Subcutaneous abdominal adipose tissue (tissue), 5 donors: Measurements from ENCODE around the gene PDE8A.

Experiments
- H3K27ac ChIP-seq: one replicate; pipeline ENCODE4 v1.7.0; 2013; ENCODE audit warnings: low read depth, mild to moderate bottlenecking, inconsistent platforms, low read length, moderate library complexity
- H3K27me3 ChIP-seq, 5 donors: one replicate each; pipeline ENCODE4 v1.7.0; 2013; ENCODE audit warnings: low read length in 5 of 5, inconsistent platforms in 1 of 5; ENCODE audit not compliant: control insufficient read depth in 5 of 5, insufficient read depth in 4 of 5
- H3K36me3 ChIP-seq, 5 donors: one replicate each; pipeline ENCODE4 v1.7.0; 2013; ENCODE audit warnings: low read length in 5 of 5; ENCODE audit not compliant: control insufficient read depth in 5 of 5, insufficient read depth in 5 of 5
- H3K4me1 ChIP-seq, 5 donors: one replicate each; pipeline ENCODE4 v1.7.0; 2013; ENCODE audit warnings: low read length in 5 of 5, mild to moderate bottlenecking in 3 of 5, moderate library complexity in 1 of 5; ENCODE audit not compliant: control insufficient read depth in 5 of 5, insufficient read depth in 5 of 5
- H3K4me3 ChIP-seq, 5 donors: one replicate each; pipeline ENCODE4 v1.7.0; 2013; ENCODE audit warnings: low read length in 5 of 5, low read depth in 1 of 5
- H3K9ac ChIP-seq, 5 donors: one replicate each; pipeline ENCODE4 v1.7.0; 2013; ENCODE audit warnings: low read length in 5 of 5, mild to moderate bottlenecking in 4 of 5, moderate library complexity in 3 of 5
- H3K9me3 ChIP-seq, 5 donors: one replicate each; pipeline ENCODE4 v1.7.0; 2013; ENCODE audit warnings: low read length in 5 of 5; ENCODE audit not compliant: control insufficient read depth in 5 of 5
- donor health status: healthy.
- donor health status: healthy.
- donor health status: healthy.
- donor health status: healthy.
- donor health status: healthy.

PDE8A gene

GRCh38 chr15:84947947-84948830 is 33.5 kb upstream of the PDE8A start:
- Histone ChIP-seq H3K4me1 (peaks cover 5 to 52% (median 43%) of the 10 kb centered on the region in 5 donors), H3K27me3 (no peaks in the 10 kb centered on the region), H3K9me3 (no peaks in the 10 kb centered on the region), H3K27ac (peak overlapping the region; percentile 84), H3K9ac (peak overlapping the region in 1 of 5 donors; percentile 1), H3K4me3 (no peak overlapping the region), H3K36me3 (no peaks in the 10 kb centered on the region)

GRCh38 chr15:84949043-84949442 is 32.6 kb upstream of the PDE8A start:
- H3K9me3 ChIP-seq, result no peaks in the 10 kb centered on the region
- no peak overlapping the region for H3K4me3 ChIP-seq
- no peaks in the 10 kb centered on the region for H3K27me3 ChIP-seq
- no peak overlapping the region for H3K9ac ChIP-seq
- peaks cover 9 to 57% (median 52%) of the 10 kb centered on the region in 5 donors for H3K4me1 ChIP-seq
- peak overlapping the region; percentile 84 for H3K27ac ChIP-seq
- H3K36me3 ChIP-seq, result no peaks in the 10 kb centered on the region

GRCh38 chr15:84949845-84950569 is 31.6 kb upstream of the PDE8A start:
- Histone ChIP-seq H3K27me3 (no peaks in the 10 kb centered on the region), H3K9me3 (no peaks in the 10 kb centered on the region), H3K9ac (no peak overlapping the region), H3K27ac (peak overlapping the region; percentile 39), H3K36me3 (no peaks in the 10 kb centered on the region), H3K4me3 (no peak overlapping the region), H3K4me1 (peaks cover 9 to 58% (median 52%) of the 10 kb centered on the region in 5 donors)

GRCh38 chr15:84950570-84951111 is 31.0 kb upstream of the PDE8A start:
- Histone ChIP-seq H3K4me1 (peaks cover 9 to 64% (median 57%) of the 10 kb centered on the region in 5 donors), H3K4me3 (no peak overlapping the region), H3K36me3 (no peaks in the 10 kb centered on the region), H3K9ac (no peak overlapping the region), H3K27ac (peak overlapping the region; percentile 39), H3K27me3 (no peaks in the 10 kb centered on the region), H3K9me3 (no peaks in the 10 kb centered on the region)

- H3K4me3 ChIP-seq, result no peak overlapping the region
- peak overlapping the region in 1 of 5 donors; percentile 1 for H3K9ac ChIP-seq
- no peaks in the 10 kb centered on the region for H3K36me3 ChIP-seq
- H3K27me3 ChIP-seq, result no peaks in the 10 kb centered on the region
- H3K9me3 ChIP-seq, result no peaks in the 10 kb centered on the region
- H3K27ac ChIP-seq, result no peak overlapping the region
- peaks cover 9 to 66% (median 58%) of the 10 kb centered on the region in 5 donors for H3K4me1 ChIP-seq
Observed at GRCh38 chr15:84951736-84952135, 29.9 kb upstream of the PDE8A start.

GRCh38 chr15:84953136-84953535 is 28.5 kb upstream of the PDE8A start:
- no peaks in the 10 kb centered on the region for H3K27me3 ChIP-seq

GRCh38 chr15:84953726-84954125 is 27.9 kb upstream of the PDE8A start:
- H3K36me3 ChIP-seq, result no peaks in the 10 kb centered on the region
- peaks cover 7 to 49% (median 39%) of the 10 kb centered on the region in 5 donors for H3K4me1 ChIP-seq
- H3K27ac ChIP-seq, result peak overlapping the region; percentile 67
- peak overlapping the region in 1 of 5 donors; percentile 7 for H3K9ac ChIP-seq
- no peaks in the 10 kb centered on the region for H3K9me3 ChIP-seq
- H3K4me3 ChIP-seq, result no peak overlapping the region
- no peaks in the 10 kb centered on the region for H3K27me3 ChIP-seq

More at GRCh38 chr15:84953136-84953535, 28.5 kb upstream of the PDE8A start:
- Histone ChIP-seq H3K9me3 (no peaks in the 10 kb centered on the region), H3K9ac (no peak overlapping the region), H3K4me3 (no peak overlapping the region), H3K36me3 (no peaks in the 10 kb centered on the region), H3K27ac (no peak overlapping the region), H3K4me1 (peaks cover 7 to 55% (median 45%) of the 10 kb centered on the region in 5 donors)

GRCh38 chr15:84955089-84955848 is 26.4 kb upstream of the PDE8A start:
- H3K4me1 ChIP-seq, result peaks cover 7 to 36% (median 27%) of the 10 kb centered on the region in 5 donors
- H3K27me3 ChIP-seq, result no peaks in the 10 kb centered on the region
- no peaks in the 10 kb centered on the region for H3K36me3 ChIP-seq
- no peaks in the 10 kb centered on the region for H3K9me3 ChIP-seq
- H3K4me3 ChIP-seq, result peak overlapping the region; percentile 52 to 66 (median 59)
- H3K27ac ChIP-seq, result peak overlapping the region; percentile 2
- H3K9ac ChIP-seq, result peak overlapping the region in 3 of 5 donors; percentile 33 to 63 (median 39)

- no peak overlapping the region for H3K27ac ChIP-seq
- H3K9me3 ChIP-seq, result no peaks in the 10 kb centered on the region
- H3K36me3 ChIP-seq, result no peaks in the 10 kb centered on the region
- H3K9ac ChIP-seq, result no peak overlapping the region
- no peak overlapping the region for H3K4me3 ChIP-seq
- H3K27me3 ChIP-seq, result no peaks in the 10 kb centered on the region
- H3K4me1 ChIP-seq, result peaks cover 4 to 29% (median 23%) of the 10 kb centered on the region in 5 donors
Observed at GRCh38 chr15:84956199-84956598, 25.5 kb upstream of the PDE8A start.
